Peyer's patch (tissue), 4 donors: ENCODE measurements around the gene AFF2.

Experiments used
- POLR2A ChIP-seq, 2 donors: fragments of 450-650 bp; IDR thresholded peaks; one replicate each; pipeline ENCODE4 v1.5.1; 2017; ENCODE audit warnings: antibody characterized with exemption in 2 of 2, mild to moderate bottlenecking in 2 of 2, moderate library complexity in 2 of 2
- TF ChIP-seq, protein P1 (sequence below), 6 experiments: fragments of 450-650 bp in 4 of 6; fragments of 200-600 bp in 2 of 6; sonication (generic) in 1 of 6; IDR thresholded peaks; one replicate each; pipeline ENCODE4 v1.5.1; 2017 to 2019; ENCODE audit warnings: antibody characterized with exemption in 6 of 6, mild to moderate bottlenecking in 3 of 6, moderate library complexity in 1 of 6

DNA sequence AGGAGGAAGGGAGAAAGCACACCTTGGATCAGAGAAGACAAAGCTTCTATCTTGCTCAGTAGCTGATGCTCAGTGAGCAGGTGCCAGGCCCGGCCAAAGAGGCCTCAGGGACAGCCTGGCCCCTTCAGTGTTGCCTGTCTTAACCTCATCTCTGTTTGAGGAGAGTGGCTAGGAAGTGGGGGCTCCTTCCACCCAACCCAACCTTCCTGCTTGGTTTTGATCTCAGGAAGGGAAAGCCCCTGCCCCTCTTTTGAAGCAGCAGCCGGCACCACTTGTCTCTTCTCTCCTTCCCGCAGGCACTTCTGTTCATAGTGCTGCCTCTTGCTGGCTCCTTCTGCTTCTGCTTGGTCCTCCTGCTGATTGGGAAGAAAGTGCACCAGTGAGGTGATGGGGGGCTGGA is 2.4 kb upstream of the AFF2 start:
- TF ChIP-seq, protein P1, sequence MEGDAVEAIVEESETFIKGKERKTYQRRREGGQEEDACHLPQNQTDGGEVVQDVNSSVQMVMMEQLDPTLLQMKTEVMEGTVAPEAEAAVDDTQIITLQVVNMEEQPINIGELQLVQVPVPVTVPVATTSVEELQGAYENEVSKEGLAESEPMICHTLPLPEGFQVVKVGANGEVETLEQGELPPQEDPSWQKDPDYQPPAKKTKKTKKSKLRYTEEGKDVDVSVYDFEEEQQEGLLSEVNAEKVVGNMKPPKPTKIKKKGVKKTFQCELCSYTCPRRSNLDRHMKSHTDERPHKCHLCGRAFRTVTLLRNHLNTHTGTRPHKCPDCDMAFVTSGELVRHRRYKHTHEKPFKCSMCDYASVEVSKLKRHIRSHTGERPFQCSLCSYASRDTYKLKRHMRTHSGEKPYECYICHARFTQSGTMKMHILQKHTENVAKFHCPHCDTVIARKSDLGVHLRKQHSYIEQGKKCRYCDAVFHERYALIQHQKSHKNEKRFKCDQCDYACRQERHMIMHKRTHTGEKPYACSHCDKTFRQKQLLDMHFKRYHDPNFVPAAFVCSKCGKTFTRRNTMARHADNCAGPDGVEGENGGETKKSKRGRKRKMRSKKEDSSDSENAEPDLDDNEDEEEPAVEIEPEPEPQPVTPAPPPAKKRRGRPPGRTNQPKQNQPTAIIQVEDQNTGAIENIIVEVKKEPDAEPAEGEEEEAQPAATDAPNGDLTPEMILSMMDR (IDR thresholded peaks at IDR 0.05) = no peak
- no peak for TF ChIP-seq POLR2A (IDR thresholded peaks at IDR 0.05)
